HCT116 (cell line): Measurements from ENCODE around the gene ACOT7. TPM values are rescaled to one million over a fixed set of nuclear protein-coding genes. Genes with fewer than 3 reads are reported as not detected.

ENCODE experiments used
- ATAC-seq: fragments of 200-7000 bp; cut with Tn5 transposase; 2 replicates; pipeline ENCODE4 v1.9.1; 2020; ENCODE audit warnings: mild to moderate bottlenecking, moderate library complexity
- BruUV-seq: library from RNA; stranded (reverse); fragments of 400-500 nt; replicated peaks from 2 replicates; lab custom pipeline; 2021; lab: Mats Ljungman, UMichigan
- CTCF ChIA-PET: fragments of 300-600 bp; sonication (Branson Sonifier 250); formaldehyde crosslinking; loops from one replicate; lab custom pipeline; 2021; ENCODE audit warnings: antibody characterized with exemption; lab: Charles Lee
- POLR2A ChIA-PET: fragments of 300-600, 350-600 bp; sonication (Branson Sonifier 250); formaldehyde crosslinking; loops from one replicate; lab custom pipeline; 2021; ENCODE audit warnings: antibody characterized with exemption; lab: Charles Lee
- RAD21 ChIA-PET, 2 experiments: fragments of 300-600 bp; sonication (Branson Sonifier 250); formaldehyde crosslinking; loops; one replicate each; lab custom pipeline; 2023; ENCODE audit warnings: low total read pairs in 2 of 2; ENCODE audit not compliant: uncharacterized antibody in 2 of 2, unreplicated experiment in 2 of 2, low non-redundant PET in 1 of 2; lab: Charles Lee
- DNase-seq: peaks from one replicate; pipeline ENCODE4 v3.0.0-alpha.2; 2010; ENCODE audit warnings: low read depth, low spot score
- H2AFZ ChIP-seq: fragments of 200-600 bp; shearing (Covaris generic), sonication (generic); 2 replicates; pipeline ENCODE4 v1.6.1; 2017; ENCODE audit warnings: low read depth, mixed run types, mixed read lengths, antibody characterized with exemption, low read length; ENCODE audit not compliant: poor library complexity, severe bottlenecking
- H3K27ac ChIP-seq: 2 replicates; pipeline ENCODE4 v1.5.1; 2012; ENCODE audit warnings: low read depth, low read length
- H3K27me3 ChIP-seq: fragments of 200-600 bp; sonication (generic); 2 replicates; pipeline ENCODE4 v1.6.1; 2016; ENCODE audit warnings: mixed run types, low read length, mixed read lengths; ENCODE audit not compliant: insufficient read depth
- H3K36me3 ChIP-seq, 2 experiments: fragments of 200-500 bp in 1 of 2; fragments of 200-600 bp in 1 of 2; sonication (Bioruptor generic) in 1 of 2; sonication (generic) in 1 of 2; 2 replicates each; pipeline versions ENCODE4 v1.5.1 to v1.6.1; 2014 to 2016; ENCODE audit warnings: low read length in 2 of 2, inconsistent platforms in 1 of 2, mixed read lengths in 1 of 2, mixed run types in 1 of 2; ENCODE audit not compliant: insufficient read depth in 2 of 2, control insufficient read depth in 1 of 2
- H3K4me1 ChIP-seq, 2 experiments: fragments of 200-600 bp in 1 of 2; sonication (generic) in 1 of 2; 2 replicates each; pipeline versions ENCODE4 v1.5.1 to v1.6.1; 2012 to 2017; ENCODE audit warnings: low read length in 2 of 2, inconsistent platforms in 1 of 2, mild to moderate bottlenecking in 1 of 2, mixed read lengths in 1 of 2, mixed run types in 1 of 2, moderate library complexity in 1 of 2; ENCODE audit not compliant: insufficient read depth in 2 of 2, control insufficient read depth in 1 of 2
- H3K4me2 ChIP-seq: fragments of 200-600 bp; sonication (generic); 2 replicates; pipeline ENCODE4 v1.6.1; 2017; ENCODE audit warnings: mixed run types, low read length, mixed read lengths
- H3K4me3 ChIP-seq, 2 experiments: fragments of 200-600 bp in 1 of 2; sonication (generic) in 1 of 2; replicated peaks in 1 of 2; 2 replicates each; pipeline ENCODE4 v1.5.1; 2011 to 2016; ENCODE audit warnings: low read length in 2 of 2, control low read depth in 1 of 2, low read depth in 1 of 2, mild to moderate bottlenecking in 1 of 2, mixed read lengths in 1 of 2, mixed run types in 1 of 2
- H3K79me2 ChIP-seq: fragments of 200-600 bp; sonication (generic); 2 replicates; pipeline ENCODE4 v1.6.1; 2017; ENCODE audit warnings: mild to moderate bottlenecking, mixed run types, low read length, moderate library complexity, mixed read lengths; ENCODE audit not compliant: insufficient read depth
- H3K9ac ChIP-seq: fragments of 200-600 bp; sonication (generic); 2 replicates; pipeline ENCODE4 v1.6.1; 2016; ENCODE audit warnings: low read length, mixed read lengths
- H3K9me2 ChIP-seq: fragments of 200-600 bp; sonication (generic), shearing (Covaris generic); 2 replicates; pipeline ENCODE4 v1.6.1; 2017; ENCODE audit warnings: mixed run types, mild to moderate bottlenecking, moderate library complexity; ENCODE audit not compliant: insufficient read depth
- H3K9me3 ChIP-seq, 2 experiments: fragments of 200-500 bp in 1 of 2; fragments of 200-600 bp in 1 of 2; sonication (Bioruptor generic) in 1 of 2; sonication (generic) in 1 of 2; 2 replicates each; pipeline ENCODE4 v1.6.1; 2014 to 2017; ENCODE audit warnings: low read length in 2 of 2, mixed read lengths in 2 of 2, inconsistent platforms in 1 of 2, low read depth in 1 of 2, mild to moderate bottlenecking in 1 of 2, mixed run types in 1 of 2, moderate library complexity in 1 of 2; ENCODE audit not compliant: control insufficient read depth in 1 of 2, insufficient read depth in 1 of 2
- H4K20me1 ChIP-seq: fragments of 200-600 bp; sonication (generic), shearing (Covaris generic); 2 replicates; pipeline ENCODE4 v1.6.1; 2017; ENCODE audit warnings: mixed run types, mild to moderate bottlenecking, moderate library complexity; ENCODE audit not compliant: insufficient read depth
- ATF3 ChIP-seq: IDR thresholded peaks from 2 replicates; pipeline ENCODE4 v1.6.1; 2012
- CEBPB ChIP-seq: IDR thresholded peaks from 2 replicates; pipeline ENCODE4 v1.6.1; 2012; ENCODE audit warnings: low read depth
- EGR1 ChIP-seq: IDR thresholded peaks from 2 replicates; pipeline ENCODE4 v1.6.1; 2012; ENCODE audit warnings: low read depth
- JUND ChIP-seq: IDR thresholded peaks from 2 replicates; pipeline ENCODE4 v1.6.1; 2012
- POLR2A ChIP-seq: IDR thresholded peaks from 2 replicates; pipeline ENCODE4 v1.7.0; 2011; ENCODE audit warnings: borderline replicate concordance; ENCODE audit not compliant: insufficient read depth, insufficient read length; ENCODE audit errors: extremely low read depth
- REST ChIP-seq: IDR thresholded peaks from 2 replicates; pipeline ENCODE4 v1.6.1; 2012; ENCODE audit warnings: low read depth
- SIN3A ChIP-seq: IDR thresholded peaks from 2 replicates; pipeline ENCODE4 v1.6.1; 2012; ENCODE audit warnings: low read depth
- intact Hi-C: fragments of 100-400 bp; cut with micrococcal nuclease; formaldehyde crosslinking; loops from 2 replicates; pipeline ENCODE4 v1.10.0; 2022
- total RNA-seq: library from RNA; stranded (reverse); gene quantifications from one replicate; pipeline ENCODE4 v1.2.1, GENCODE V29; 2021; ENCODE audit not compliant: unreplicated experiment
- TF ChIP-seq, protein P1 (sequence below): IDR thresholded peaks from 2 replicates; pipeline ENCODE4 v1.6.1; 2011; ENCODE audit warnings: mild to moderate bottlenecking, low read length, moderate library complexity; ENCODE audit not compliant: insufficient replicate concordance; ENCODE audit errors: extremely low read depth
- TF ChIP-seq, protein P2 (sequence below), 3 experiments: fragments of 200-600 bp in 1 of 3; sonication (generic) in 1 of 3; IDR thresholded peaks in 2 of 3; conservative IDR thresholded peaks in 1 of 3; 2 replicates each; pipeline ENCODE4 v1.5.1; 2012 to 2017; ENCODE audit warnings: low read depth in 2 of 3, low read length in 2 of 3, antibody characterized with exemption in 1 of 3, borderline replicate concordance in 1 of 3, control low read depth in 1 of 3, mild to moderate bottlenecking in 1 of 3, mixed read lengths in 1 of 3, mixed run types in 1 of 3, moderate library complexity in 1 of 3; ENCODE audit not compliant: insufficient read depth in 1 of 3

ACOT7 gene
- total RNA-seq, 1 experiment from 2014 or later = 162 TPM

DNA sequence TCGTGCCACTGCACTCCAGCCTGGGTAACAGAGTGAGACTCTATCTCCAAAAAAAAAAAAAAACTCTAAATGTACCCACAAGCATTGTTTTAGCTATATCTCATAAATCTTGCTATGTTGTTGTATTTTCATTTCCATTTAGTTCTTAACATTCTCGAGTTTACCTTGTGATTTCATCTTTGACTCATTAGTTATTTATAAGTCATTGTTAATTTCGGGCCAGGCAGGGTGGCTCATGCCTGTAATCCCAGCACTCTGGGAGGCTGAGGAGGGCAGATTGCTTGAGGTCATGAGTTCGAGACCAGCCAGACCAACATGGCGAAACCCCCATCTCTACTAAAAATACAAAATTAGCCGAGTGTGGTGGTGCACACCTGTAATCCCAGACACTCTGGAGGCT lies 14.5 kb upstream of the ACOT7 start:
- peaks cover 0 to 11% of the 10 kb centered on the region in 2 experiments; a peak in 3 of 4 replicates for H3K4me1 ChIP-seq
- H3K9ac ChIP-seq = no peak overlapping the region
- H3K79me2 ChIP-seq = no peaks in the 10 kb centered on the region
- H3K27ac ChIP-seq = no peak overlapping the region
- CTCF ChIA-PET = interaction anchor here (1.7 to 1.9 kb wide), 2 partner anchors 15 to 83 kb away, joined by 6 read pairs; no protein-coding TSS in a partner anchor
- TF ChIP-seq SIN3A (no peak), CEBPB (no peak), EGR1 (no peak), JUND (no peak), POLR2A (no peak), REST (no peak), ATF3 (no peak)
- TF ChIP-seq, protein P1, sequence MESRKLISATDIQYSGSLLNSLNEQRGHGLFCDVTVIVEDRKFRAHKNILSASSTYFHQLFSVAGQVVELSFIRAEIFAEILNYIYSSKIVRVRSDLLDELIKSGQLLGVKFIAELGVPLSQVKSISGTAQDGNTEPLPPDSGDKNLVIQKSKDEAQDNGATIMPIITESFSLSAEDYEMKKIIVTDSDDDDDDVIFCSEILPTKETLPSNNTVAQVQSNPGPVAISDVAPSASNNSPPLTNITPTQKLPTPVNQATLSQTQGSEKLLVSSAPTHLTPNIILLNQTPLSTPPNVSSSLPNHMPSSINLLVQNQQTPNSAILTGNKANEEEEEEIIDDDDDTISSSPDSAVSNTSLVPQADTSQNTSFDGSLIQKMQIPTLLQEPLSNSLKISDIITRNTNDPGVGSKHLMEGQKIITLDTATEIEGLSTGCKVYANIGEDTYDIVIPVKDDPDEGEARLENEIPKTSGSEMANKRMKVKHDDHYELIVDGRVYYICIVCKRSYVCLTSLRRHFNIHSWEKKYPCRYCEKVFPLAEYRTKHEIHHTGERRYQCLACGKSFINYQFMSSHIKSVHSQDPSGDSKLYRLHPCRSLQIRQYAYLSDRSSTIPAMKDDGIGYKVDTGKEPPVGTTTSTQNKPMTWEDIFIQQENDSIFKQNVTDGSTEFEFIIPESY = no peak
- TF ChIP-seq, protein P2, sequence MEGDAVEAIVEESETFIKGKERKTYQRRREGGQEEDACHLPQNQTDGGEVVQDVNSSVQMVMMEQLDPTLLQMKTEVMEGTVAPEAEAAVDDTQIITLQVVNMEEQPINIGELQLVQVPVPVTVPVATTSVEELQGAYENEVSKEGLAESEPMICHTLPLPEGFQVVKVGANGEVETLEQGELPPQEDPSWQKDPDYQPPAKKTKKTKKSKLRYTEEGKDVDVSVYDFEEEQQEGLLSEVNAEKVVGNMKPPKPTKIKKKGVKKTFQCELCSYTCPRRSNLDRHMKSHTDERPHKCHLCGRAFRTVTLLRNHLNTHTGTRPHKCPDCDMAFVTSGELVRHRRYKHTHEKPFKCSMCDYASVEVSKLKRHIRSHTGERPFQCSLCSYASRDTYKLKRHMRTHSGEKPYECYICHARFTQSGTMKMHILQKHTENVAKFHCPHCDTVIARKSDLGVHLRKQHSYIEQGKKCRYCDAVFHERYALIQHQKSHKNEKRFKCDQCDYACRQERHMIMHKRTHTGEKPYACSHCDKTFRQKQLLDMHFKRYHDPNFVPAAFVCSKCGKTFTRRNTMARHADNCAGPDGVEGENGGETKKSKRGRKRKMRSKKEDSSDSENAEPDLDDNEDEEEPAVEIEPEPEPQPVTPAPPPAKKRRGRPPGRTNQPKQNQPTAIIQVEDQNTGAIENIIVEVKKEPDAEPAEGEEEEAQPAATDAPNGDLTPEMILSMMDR (IDR thresholded peaks at IDR 0.05 in 2 of 3, conservative IDR thresholded peaks at IDR 0.05 in 1 of 3; ENCODE audit: borderline replicate concordance in 1 of 3, insufficient read depth in 1 of 3, low read depth in 2 of 3, low read length in 2 of 3) = no peak
- DNase-seq (no peak), ATAC-seq (no peak)
- POLR2A ChIA-PET = interaction anchor here (1.5 kb wide), 1 partner anchor 12 kb away, joined by 4 read pairs; the partner anchor contains the start of gene HES2
- no peak overlapping the region for H2AFZ ChIP-seq
- no peaks in the 10 kb centered on the region for H4K20me1 ChIP-seq
- intact Hi-C loops = no loop called here
- no TSS peak for BruUV-seq
- RAD21 ChIA-PET = no interaction called here
- H3K36me3 ChIP-seq = no peaks in the 10 kb centered on the region
- no peaks in the 10 kb centered on the region for H3K27me3 ChIP-seq
- no peaks in the 10 kb centered on the region for H3K9me3 ChIP-seq
- no peak overlapping the region for H3K4me2 ChIP-seq
- no peaks in the 10 kb centered on the region for H3K9me2 ChIP-seq
- H3K4me3 ChIP-seq = no peak overlapping the region
